NCI-H2227 (cell line): ENCODE measurements around the gene CD82.

Experiments
- DNase-seq: peaks from one replicate; lab custom pipeline; 2025; ENCODE audit not compliant: unreplicated experiment; lab: John Stamatoyannopoulos, UW

Gene CD82

GRCh38 chr11:44574610-44575287 is 9.3 kb downstream of the CD82 start:
- no peak for DNase-seq

- no peak for DNase-seq
These were observed 9.8 kb downstream of the CD82 start for GRCh38 chr11:44575288-44575672.

GRCh38 chr11:44575962-44576361 is 10.5 kb downstream of the CD82 start:
- DNase-seq, result no peak

GRCh38 chr11:44576656-44577055 is 11.2 kb downstream of the CD82 start:
- DNase-seq, result no peak

GRCh38 chr11:44577231-44577830 is 11.9 kb downstream of the CD82 start:
- no peak for DNase-seq

GRCh38 chr11:44578279-44578678 is 12.8 kb downstream of the CD82 start:
- DNase-seq, result no peak

GRCh38 chr11:44579302-44579761 is 13.9 kb downstream of the CD82 start:
- no peak for DNase-seq

GRCh38 chr11:44580701-44581100 is 15.2 kb downstream of the CD82 start:
- no peak for DNase-seq

- no peak for DNase-seq
These were observed 15.8 kb downstream of the CD82 start for GRCh38 chr11:44581246-44581645.

- no peak for DNase-seq
These were observed 17.3 kb downstream of the CD82 start for GRCh38 chr11:44582641-44583352.

- no peak for DNase-seq
These were observed 17.8 kb downstream of the CD82 start for GRCh38 chr11:44583353-44583669.

GRCh38 chr11:44585421-44585820 is 20.0 kb downstream of the CD82 start:
- no peak for DNase-seq

- DNase-seq, result no peak
These were observed 23.8 kb downstream of the CD82 start for GRCh38 chr11:44589301-44589700.

GRCh38 chr11:44590769-44591168 is 25.3 kb downstream of the CD82 start:
- DNase-seq, result no peak

GRCh38 chr11:44591557-44591956 is 26.1 kb downstream of the CD82 start:
- no peak for DNase-seq

- DNase-seq, result no peak
These were observed 26.9 kb downstream of the CD82 start for GRCh38 chr11:44592125-44592940.

- no peak for DNase-seq
These were observed 27.8 kb downstream of the CD82 start for GRCh38 chr11:44593251-44593650.

GRCh38 chr11:44595006-44595405 is 29.5 kb downstream of the CD82 start:
- no peak for DNase-seq

GRCh38 chr11:44595964-44596381 is 30.5 kb downstream of the CD82 start:
- DNase-seq, result no peak

GRCh38 chr11:44596525-44597276 is 31.2 kb downstream of the CD82 start:
- no peak for DNase-seq
